Keratinocyte (primary cell): Measurements from ENCODE around the gene TMEM258. TPM values are rescaled to one million over a fixed set of nuclear protein-coding genes. Genes with fewer than 3 reads are reported as not detected.

Experiments used
- DNase-seq: peaks from one replicate; pipeline ENCODE4 v3.0.0-alpha.2; 2011; ENCODE audit warnings: low read depth, missing footprints, low spot score
- FAIRE-seq: peaks from 2 replicates; lab custom pipeline; 2011; peaks lifted over from hg19 to GRCh38; lab: Jason Lieb, UNC
- H2AFZ ChIP-seq: 2 replicates; pipeline ENCODE4 v1.6.0; 2012; ENCODE audit warnings: low read length, control low read depth, inconsistent platforms; ENCODE audit not compliant: control insufficient read depth
- H3K27ac ChIP-seq: 2 replicates; pipeline ENCODE4 v1.5.1; 2011; ENCODE audit warnings: low read length; ENCODE audit not compliant: control insufficient read depth, insufficient read depth
- H3K27me3 ChIP-seq: 3 replicates; pipeline ENCODE4 v1.6.0; 2011; ENCODE audit warnings: low read length; ENCODE audit not compliant: control insufficient read depth, insufficient read depth; ENCODE audit errors: extremely low read depth
- H3K36me3 ChIP-seq, 2 experiments: 2 replicates in 1 of 2; 3 replicates in 1 of 2; pipeline ENCODE4 v1.5.1; 2011; ENCODE audit warnings: low read length in 2 of 2, mild to moderate bottlenecking in 1 of 2; ENCODE audit not compliant: control insufficient read depth in 2 of 2, insufficient read depth in 2 of 2; ENCODE audit errors: extremely low read depth in 1 of 2
- H3K4me1 ChIP-seq: 3 replicates; pipeline ENCODE4 v1.5.1; 2011; ENCODE audit warnings: low read length; ENCODE audit not compliant: control insufficient read depth, insufficient read depth; ENCODE audit errors: extremely low read depth
- H3K4me2 ChIP-seq: 3 replicates; pipeline ENCODE4 v1.6.0; 2011; ENCODE audit warnings: low read depth, low read length; ENCODE audit not compliant: control insufficient read depth, insufficient read depth; ENCODE audit errors: extremely low read depth
- H3K4me3 ChIP-seq, 3 experiments: fragments of 200-600 bp in 1 of 3; sonication (generic) in 1 of 3; 2 replicates in 2 of 3; 3 replicates in 1 of 3; pipeline ENCODE4 v1.5.1; 2011 to 2016; ENCODE audit warnings: low read length in 3 of 3, mild to moderate bottlenecking in 3 of 3, control low read depth in 2 of 3, inconsistent platforms in 1 of 3, low read depth in 1 of 3, mixed read lengths in 1 of 3, mixed run types in 1 of 3, moderate library complexity in 1 of 3; ENCODE audit not compliant: control insufficient read depth in 2 of 3, insufficient read depth in 2 of 3; ENCODE audit errors: extremely low read depth in 1 of 3
- H3K79me2 ChIP-seq: 2 replicates; pipeline ENCODE4 v1.6.0; 2012; ENCODE audit warnings: low read length; ENCODE audit not compliant: control insufficient read depth, insufficient read depth
- H3K9ac ChIP-seq: 3 replicates; pipeline ENCODE4 v1.6.0; 2011; ENCODE audit warnings: low read length; ENCODE audit not compliant: control insufficient read depth, insufficient read depth; ENCODE audit errors: extremely low read depth
- H3K9me1 ChIP-seq: 3 replicates; pipeline ENCODE4 v1.6.0; 2011; ENCODE audit warnings: low read length; ENCODE audit not compliant: control insufficient read depth, insufficient read depth; ENCODE audit errors: extremely low read depth
- H3K9me3 ChIP-seq: 2 replicates; pipeline ENCODE4 v1.5.1; 2012; ENCODE audit warnings: low read depth, low read length; ENCODE audit not compliant: control insufficient read depth
- H4K20me1 ChIP-seq: 3 replicates; pipeline ENCODE4 v1.6.0; 2011; ENCODE audit warnings: low read length; ENCODE audit not compliant: control insufficient read depth, insufficient read depth; ENCODE audit errors: extremely low read depth
- CTCF ChIP-seq, 3 experiments: IDR thresholded peaks in 1 of 3; conservative IDR thresholded peaks in 1 of 3; optimal IDR thresholded peaks in 1 of 3; 2 replicates in 2 of 3; 3 replicates in 1 of 3; pipeline versions ENCODE3 to v1.5.1; 2011; ENCODE audit warnings: low read length in 3 of 3, mild to moderate bottlenecking in 3 of 3, moderate library complexity in 2 of 3, control low read depth in 1 of 3, inconsistent platforms in 1 of 3; ENCODE audit not compliant: insufficient read depth in 2 of 3; ENCODE audit errors: extremely low read depth in 1 of 3
- EZH2 ChIP-seq: IDR thresholded peaks from one replicate; pipeline ENCODE4 v1.6.1; 2012; ENCODE audit warnings: inconsistent platforms, mild to moderate bottlenecking, low read length, moderate library complexity
- dilution Hi-C: fragments of 300-500 bp; cut with MboI; formaldehyde crosslinking; loops from one replicate; pipeline ENCODE4 v1.7.0; 2020; ENCODE audit warnings: low sequenced_read_pairs; ENCODE audit not compliant: extremely low pct_ligation_motif_present
- polyA plus RNA-seq, 5 experiments: library from polyadenylated mRNA; depleted of rRNA in 3 of 5; stranded (reverse) in 3 of 5; stranded (forward) in 1 of 5; unstranded in 1 of 5; fragments of >200 nt; gene quantifications; 1 replicate in 1 of 5; 2 replicates in 3 of 5; 3 replicates in 1 of 5; pipeline versions ENCODE4 v1.2.1 to v1.2.3, GENCODE V29; 2011 to 2012; ENCODE audit warnings: missing spikeins in 2 of 5, low read depth in 1 of 5, low replicate concordance in 1 of 5

The TMEM258 gene
- polyA plus RNA-seq, 1 donor (not counting 4 experiments of a cell fraction or from before 2014, with no cell fraction given) = 249 TPM

- Histone ChIP-seq H3K9me1 (peaks cover 3% of the 10 kb centered on the region), H3K27me3 (no peaks in the 10 kb centered on the region), H3K27ac (no peak overlapping the region), H3K4me1 (no peaks in the 10 kb centered on the region), H2AFZ (no peak overlapping the region), H4K20me1 (no peaks in the 10 kb centered on the region), H3K79me2 (peaks cover 15% of the 10 kb centered on the region), H3K4me3 (no peak overlapping the region), H3K9me3 (no peaks in the 10 kb centered on the region), H3K36me3 (peaks cover 12 to 21% of the 10 kb centered on the region in 2 experiments), H3K9ac (no peak overlapping the region), H3K4me2 (no peak overlapping the region)
- FAIRE-seq (no peak), DNase-seq (no peak)
- dilution Hi-C loops = no loop called here
- TF ChIP-seq EZH2 = no peak
- no peak for TF ChIP-seq CTCF (optimal IDR thresholded peaks at IDR 0.05 in 1 of 3, IDR thresholded peaks at IDR 0.05 in 1 of 3, conservative IDR thresholded peaks at IDR 0.05 in 1 of 3; ENCODE audit: extremely low read depth in 1 of 3, insufficient read depth in 2 of 3, low read length in 3 of 3)
Measured at GRCh38 chr11:61800331-61801281, 8.2 kb upstream of the TMEM258 start.

GRCh38 chr11:61799665-61800284 lies 7.4 kb upstream of the TMEM258 start:
- Histone ChIP-seq H3K9me1 (peaks cover 3% of the 10 kb centered on the region), H3K9ac (no peak overlapping the region), H3K4me2 (no peak overlapping the region), H3K27me3 (no peaks in the 10 kb centered on the region), H3K27ac (no peak overlapping the region), H3K36me3 (peaks cover 11 to 21% of the 10 kb centered on the region in 2 experiments), H3K4me3 (no peak overlapping the region), H3K79me2 (peaks cover 24% of the 10 kb centered on the region), H3K9me3 (no peaks in the 10 kb centered on the region), H3K4me1 (no peaks in the 10 kb centered on the region), H4K20me1 (no peaks in the 10 kb centered on the region), H2AFZ (no peak overlapping the region)
- TF ChIP-seq EZH2 (no peak), CTCF (optimal IDR thresholded peaks at IDR 0.05 in 1 of 3, IDR thresholded peaks at IDR 0.05 in 1 of 3, conservative IDR thresholded peaks at IDR 0.05 in 1 of 3; ENCODE audit: extremely low read depth in 1 of 3, insufficient read depth in 2 of 3, low read length in 3 of 3) (no peak)
- no peak for FAIRE-seq
- no peak for DNase-seq
- dilution Hi-C loops = no loop called here
